GM18861 (cell line): ENCODE results near the gene IFITM10.
A peak's percentile ranks its signal among the peaks of the same experiment; 100 is the strongest.

Experiments used
- ATAC-seq: cut with Tn5 transposase; IDR thresholded peaks from one replicate; pipeline ENCODE4 v1.9.1; 2021; ENCODE audit not compliant: unreplicated experiment

The IFITM10 gene

DNA sequence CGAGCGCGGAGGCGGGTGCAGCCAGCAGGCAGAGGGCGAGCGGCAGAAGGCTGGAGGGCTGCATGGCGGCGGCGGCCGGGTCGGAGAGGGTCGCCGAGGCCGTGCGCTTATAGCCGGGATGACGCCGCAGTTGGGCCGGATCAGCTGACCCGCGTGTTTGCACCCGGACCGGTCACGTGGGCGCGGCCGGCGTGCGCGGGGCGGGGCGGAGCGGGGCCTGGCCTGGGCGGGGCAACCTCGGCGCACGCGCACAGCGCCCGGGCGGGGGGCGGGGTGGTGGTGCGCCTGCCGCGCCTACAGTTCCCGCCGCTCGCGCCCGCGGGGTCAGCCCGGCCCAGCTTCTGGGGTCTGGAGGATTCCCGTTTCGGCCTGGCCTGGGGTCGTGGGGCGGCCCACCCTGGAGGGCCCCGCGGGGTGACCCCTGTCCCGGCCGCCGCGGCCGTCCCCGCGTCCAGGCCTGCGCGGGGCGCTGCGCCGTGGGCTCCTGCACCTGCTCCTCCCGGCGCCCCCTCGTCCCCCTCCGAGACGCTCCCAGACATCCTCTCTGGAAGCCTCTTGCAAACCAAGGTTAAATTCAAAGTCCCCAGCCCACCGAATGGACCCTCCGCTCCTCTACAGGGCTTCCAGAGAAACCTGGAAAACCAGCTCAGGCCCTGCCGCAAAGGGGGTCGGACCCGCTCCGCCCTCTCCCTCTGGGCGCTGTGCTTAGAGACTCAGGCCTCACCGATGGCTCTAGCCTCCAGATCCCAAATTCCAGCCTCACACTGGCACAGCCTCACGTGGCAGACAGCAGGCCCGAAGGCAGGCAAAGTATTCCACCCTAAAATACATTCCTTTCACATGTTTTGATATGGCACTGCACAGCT is 13.6 kb upstream of the IFITM10 start, which contains the start of gene CTSD:
Gene CTSD, minus strand, starts transcription at position 132 of the 866 bp plus-strand sequence. Its CDS starts 68 bp downstream, at position 64.
- ATAC-seq, result peak; percentile 57

GRCh38 chr11:1763336-1763795 is 13.0 kb upstream of the IFITM10 start:
- ATAC-seq, result peak; percentile 8

DNA sequence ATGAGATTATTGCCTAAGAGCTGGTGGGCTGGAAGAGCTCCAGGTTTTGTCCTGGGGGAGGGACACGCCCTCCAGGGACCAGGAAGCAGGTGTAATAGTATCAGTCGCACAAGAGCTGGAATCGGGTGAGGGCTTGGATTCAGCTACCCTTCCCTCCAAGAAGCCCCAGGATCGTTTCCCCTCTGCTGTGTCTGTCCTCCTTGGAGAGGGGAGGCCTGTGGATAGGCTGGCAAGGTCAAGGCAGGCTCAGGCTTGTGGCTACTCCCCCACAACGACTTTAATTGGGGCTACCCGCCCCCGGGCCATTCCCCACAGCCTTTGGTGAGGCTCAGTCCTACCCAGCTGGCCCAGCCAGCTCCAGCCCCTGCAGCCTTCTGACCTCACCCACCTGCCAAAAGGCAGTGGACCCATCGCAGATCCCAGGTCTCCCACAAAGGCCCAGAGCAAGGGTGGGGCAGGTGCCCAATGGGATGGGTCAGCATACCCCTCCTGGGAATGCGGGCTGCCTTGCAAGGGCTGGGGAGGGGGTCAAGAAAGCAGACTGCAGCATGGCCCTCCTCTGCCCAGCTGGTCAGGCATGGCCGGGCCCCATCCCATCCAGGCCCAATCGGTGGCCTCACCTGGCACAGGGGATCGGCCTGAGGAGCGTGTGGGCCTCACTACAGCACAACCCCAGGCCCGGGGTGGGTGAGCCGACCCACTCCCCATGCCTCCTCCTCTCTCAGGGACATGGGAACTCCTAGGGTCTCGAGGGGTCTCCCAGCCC is 12.3 kb upstream of the IFITM10 start:
- no peak for ATAC-seq

- no peak for ATAC-seq
Observed at GRCh38 chr11:1761857-1762536, 11.6 kb upstream of the IFITM10 start.

- no peak for ATAC-seq
Observed at GRCh38 chr11:1761110-1761856, 10.9 kb upstream of the IFITM10 start.

GRCh38 chr11:1760351-1761109 is 10.1 kb upstream of the IFITM10 start:
- no peak for ATAC-seq

DNA sequence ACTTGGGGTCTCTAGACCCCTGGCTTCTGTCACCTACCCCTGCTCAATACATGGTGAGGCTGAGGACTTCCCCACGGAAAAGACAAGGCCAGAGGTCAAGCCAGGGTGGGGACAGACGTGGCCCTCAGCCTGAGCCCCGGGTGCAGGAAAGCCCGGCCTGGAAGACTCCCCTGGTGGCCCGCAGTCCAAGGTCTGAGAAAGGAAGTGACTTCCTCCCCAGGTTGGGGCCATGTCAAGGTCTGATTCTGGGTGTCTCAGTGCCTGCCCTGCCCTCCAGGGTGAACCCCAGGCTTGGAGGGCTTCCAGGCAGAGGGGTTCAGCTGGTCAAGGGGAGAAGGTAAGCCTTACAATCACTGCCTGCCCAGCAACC is 9.4 kb upstream of the IFITM10 start:
- no peak for ATAC-seq

GRCh38 chr11:1759151-1759850 is 8.9 kb upstream of the IFITM10 start:
- no peak for ATAC-seq

GRCh38 chr11:1758611-1759150 is 8.3 kb upstream of the IFITM10 start:
- ATAC-seq, result no peak

DNA sequence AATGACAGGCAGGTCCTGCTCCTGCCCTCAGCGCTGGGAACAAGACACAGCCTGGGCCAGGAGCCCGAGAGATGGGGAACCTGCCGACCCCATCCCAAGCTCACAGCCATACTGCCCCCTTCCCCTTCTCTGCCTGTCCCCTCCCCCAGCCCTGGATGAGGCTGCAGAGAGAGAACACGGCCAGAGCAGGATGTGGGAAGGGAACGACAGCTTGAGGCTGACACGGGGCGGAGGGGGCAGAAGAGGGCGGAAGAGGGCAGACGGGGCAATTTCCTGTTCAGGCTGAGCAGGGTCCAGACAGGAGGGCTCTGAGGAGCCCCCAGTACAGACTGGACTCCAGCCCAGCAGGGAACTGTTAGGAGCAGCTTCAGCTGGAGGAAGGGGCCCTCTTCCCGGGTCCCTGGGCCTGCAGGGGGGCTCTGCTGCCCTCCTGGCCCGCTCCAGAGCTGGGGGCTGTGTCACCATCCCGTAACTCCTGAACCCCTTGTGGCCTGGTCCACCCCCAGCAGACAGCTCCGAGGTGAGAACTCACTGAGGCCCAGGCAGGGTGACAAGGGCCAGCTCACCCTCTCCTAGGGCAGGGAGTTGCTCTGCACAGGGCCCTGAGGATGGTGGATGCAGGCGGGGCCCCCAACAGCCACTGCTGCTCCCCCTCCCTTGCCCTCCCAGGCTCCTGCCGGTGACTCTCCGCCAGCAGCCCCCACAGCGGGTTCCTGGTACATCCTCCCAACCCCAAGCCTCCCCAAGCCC is 7.6 kb upstream of the IFITM10 start:
- ATAC-seq, result no peak

DNA sequence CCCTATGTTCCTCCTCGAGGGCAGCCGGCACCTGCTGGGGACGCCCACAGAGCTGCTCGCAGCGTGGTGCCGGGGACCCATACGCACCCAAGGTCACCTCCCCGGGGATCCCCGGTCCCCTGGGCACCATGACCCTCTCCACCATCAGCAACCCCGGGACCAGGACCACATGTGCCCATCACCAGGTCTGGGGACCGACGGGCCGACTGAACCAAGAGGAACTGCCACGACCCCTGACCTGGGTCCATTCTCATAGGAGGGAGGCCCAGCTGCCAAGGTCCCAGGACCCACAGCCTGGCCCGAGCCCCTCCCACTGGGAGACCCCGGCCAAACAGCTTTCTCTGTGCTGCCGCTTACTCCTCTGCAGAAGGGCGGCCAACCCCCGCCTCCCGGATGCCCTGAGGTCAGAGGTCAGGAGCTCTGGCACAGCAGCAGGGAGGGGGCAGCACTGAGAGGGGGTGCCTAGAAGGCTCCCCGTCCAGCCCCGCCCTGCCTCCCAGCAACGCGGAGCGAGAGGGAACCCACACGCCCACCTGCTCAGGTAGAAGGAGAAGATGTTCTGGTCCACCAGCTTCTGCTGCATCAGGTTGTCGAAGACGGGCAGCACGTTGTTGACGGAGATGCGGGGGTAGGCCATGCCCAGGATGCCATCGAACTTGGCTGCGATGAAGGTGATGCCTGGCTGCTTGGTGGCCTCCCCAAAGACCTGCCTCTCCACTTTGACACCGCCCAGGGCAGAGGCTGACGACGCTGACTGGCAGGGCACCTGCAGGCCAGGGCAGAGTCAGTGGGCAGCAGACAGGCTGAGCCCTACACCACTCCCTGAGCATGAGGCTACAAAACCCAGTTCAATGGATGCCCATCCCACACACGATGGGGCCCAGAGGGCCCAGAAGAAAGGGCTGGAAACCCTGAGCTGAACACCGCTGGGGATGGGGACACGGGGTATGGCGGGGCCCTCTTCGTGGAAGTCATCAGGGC is 6.7 kb upstream of the IFITM10 start:
- ATAC-seq, result no peak

DNA sequence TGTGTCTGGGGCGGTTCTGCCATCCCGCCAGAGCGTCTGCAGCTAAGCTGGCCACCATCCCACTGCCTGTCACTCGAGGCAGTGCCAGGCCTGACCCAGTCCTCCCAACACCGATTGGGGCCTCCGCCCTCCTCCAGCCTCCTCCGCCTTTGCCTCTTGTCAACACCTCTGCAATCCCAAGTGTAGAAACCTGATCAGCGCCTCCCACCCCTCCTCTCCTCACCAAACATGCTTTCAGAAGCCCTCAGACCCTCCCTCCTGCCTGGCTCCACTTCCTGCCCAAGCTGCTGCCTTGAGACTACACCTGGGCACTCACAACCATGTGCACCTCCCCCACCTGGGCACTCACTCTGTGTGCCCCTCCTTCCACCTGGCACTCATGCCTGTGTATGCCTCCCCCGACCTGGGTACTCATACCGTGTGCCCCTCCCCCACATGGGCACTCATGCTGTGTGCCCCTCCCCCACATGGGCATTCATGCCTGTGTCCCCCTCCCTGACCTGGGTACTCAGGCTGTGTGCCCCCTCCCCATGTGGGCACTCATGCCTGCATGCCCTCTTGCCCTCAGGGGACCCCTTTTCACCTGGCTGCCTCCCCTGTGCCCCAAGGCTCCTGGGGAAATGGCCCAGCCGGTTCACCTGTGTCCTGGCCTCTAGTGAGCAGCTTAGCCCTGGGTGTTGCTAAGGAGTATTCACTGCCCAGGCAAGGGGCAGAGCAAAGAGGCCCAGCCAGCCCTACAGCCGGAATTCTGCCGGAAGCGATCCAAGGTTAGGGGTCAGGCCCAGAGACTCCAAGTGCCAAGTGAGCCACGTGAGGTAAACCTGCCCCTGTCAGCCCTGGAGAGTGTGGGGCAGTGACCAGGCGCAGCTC is 5.5 kb upstream of the IFITM10 start:
- no peak for ATAC-seq

- no peak for ATAC-seq
Observed at GRCh38 chr11:1755344-1755691, 4.9 kb upstream of the IFITM10 start.

DNA sequence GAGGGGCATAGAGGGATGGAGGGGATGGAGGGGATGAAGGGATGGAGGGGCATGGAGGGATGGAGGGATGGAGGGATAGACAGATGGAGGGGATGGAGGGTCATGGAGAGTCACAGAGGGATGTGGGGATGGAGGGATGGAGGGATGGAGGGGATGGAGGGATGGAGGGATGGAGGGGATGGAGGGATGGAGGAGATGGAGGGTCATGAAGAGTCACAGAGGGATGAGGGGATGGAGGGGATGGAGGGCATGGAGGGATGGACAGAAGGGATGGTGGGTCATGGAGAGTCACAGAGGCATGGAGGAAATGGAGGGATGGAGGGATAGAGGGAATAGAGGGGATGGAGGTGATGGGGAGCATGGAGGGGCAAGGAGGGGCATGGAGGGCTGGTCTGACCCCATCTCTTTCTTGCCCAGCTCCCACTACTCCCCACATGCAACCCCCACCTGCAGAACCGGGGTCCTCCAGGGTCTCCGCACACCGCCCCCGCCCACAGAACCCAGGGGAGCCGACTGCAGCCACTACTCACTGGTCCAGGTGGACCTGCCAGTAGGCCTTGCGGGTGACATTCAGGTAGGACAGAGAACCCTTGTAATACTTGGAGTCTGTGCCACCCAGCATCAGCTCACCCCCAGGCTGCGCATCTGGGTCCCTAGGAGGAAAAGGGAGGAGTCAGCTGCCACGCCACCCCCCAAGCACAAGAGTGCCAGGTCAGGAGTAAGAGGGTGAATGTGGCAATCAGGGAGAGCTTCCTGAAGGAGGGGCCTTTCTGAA is 4.2 kb upstream of the IFITM10 start:
- ATAC-seq, result no peak

- no peak for ATAC-seq
Observed at GRCh38 chr11:1753929-1754305, 3.5 kb upstream of the IFITM10 start.
